K562 (cell line): ENCODE measurements around the gene SAP25. TPM values are rescaled to one million over a fixed set of nuclear protein-coding genes. Genes with fewer than 3 reads are reported as not detected.

Experiments
- EP400 ChIP-seq: fragments of 450-650 bp; IDR thresholded peaks from 2 replicates; pipeline ENCODE4 v1.6.1; 2017; ENCODE audit warnings: antibody characterized with exemption, mild to moderate bottlenecking, moderate library complexity
- KLF1 ChIP-seq: fragments of 450-650 bp; IDR thresholded peaks from 2 replicates; pipeline ENCODE4 v1.6.1; 2016; ENCODE audit warnings: missing genetic modification characterization, missing compliant biosample characterization
- MAFF ChIP-seq: IDR thresholded peaks from 2 replicates; pipeline ENCODE4 v1.6.1; 2012; ENCODE audit warnings: low read length, improper control_type of control experiment
- PREB ChIP-seq: sonication (generic); formaldehyde crosslinking; IDR thresholded peaks from 2 replicates; pipeline ENCODE4 v1.8.1; 2023; ENCODE audit warnings: mild to moderate bottlenecking, missing genetic modification reagents
- SMARCA5 ChIP-seq: fragments of 450-650 bp; IDR thresholded peaks from 2 replicates; pipeline ENCODE4 v1.6.1; 2016
- SPI1 ChIP-seq: IDR thresholded peaks from 2 replicates; pipeline ENCODE4 v1.6.1; 2011; ENCODE audit warnings: low read depth, low read length, control low read depth, borderline replicate concordance
- STAT5A ChIP-seq: IDR thresholded peaks from 2 replicates; pipeline ENCODE4 v1.6.1; 2012; ENCODE audit warnings: low read length, inconsistent platforms, borderline replicate concordance
- ZNF146 ChIP-seq: IDR thresholded peaks from one replicate; pipeline ENCODE4 v1.6.1; 2018; ENCODE audit warnings: missing compliant biosample characterization; ENCODE audit not compliant: unreplicated experiment
- ZNF184 ChIP-seq: sonication (generic); formaldehyde crosslinking; IDR thresholded peaks from 2 replicates; pipeline ENCODE4 v1.5.0; 2020; ENCODE audit warnings: missing genetic modification reagents
- polyA plus RNA-seq, 8 experiments: library from polyadenylated mRNA; depleted of rRNA in 4 of 8; stranded (reverse) in 5 of 8; unstranded in 3 of 8; fragments of >200 nt; fragmentation: Nextera tagmentation in 2 of 8; fragmentation: Illumina TruSeq in 1 of 8; extraction: Ambion mirVana in 2 of 8; extraction: Trizol in 1 of 8; gene quantifications; 2 replicates each; pipeline versions ENCODE4 v1.2.1 to v1.2.3, GENCODE V29; 2011 to 2014; ENCODE audit warnings: inconsistent platforms in 1 of 8, missing spikeins in 1 of 8
- total RNA-seq, 7 experiments: library from RNA; depleted of rRNA in 6 of 7; stranded (reverse); fragments of >200 nt in 6 of 7; fragmentation: Illumina TruSeq in 2 of 7; extraction: Trizol in 2 of 7; gene quantifications; 2 replicates each; pipeline versions ENCODE4 v1.2.1 to v1.2.3, GENCODE V29; 2011 to 2021; ENCODE audit warnings: low replicate concordance in 1 of 7

The SAP25 gene
- total and polyA plus RNA-seq, 9 of the 15 experiments (the other 6 are each of a cell fraction or from before 2014, with no cell fraction given) = 0.13 to 5.3 (median 0.78) TPM; not detected in 1

- TF ChIP-seq PREB (CRISPR knock-in tag) = no peak
- TF ChIP-seq MAFF = no peak
- no peak for TF ChIP-seq ZNF146 (CRISPR knock-in tag)
- TF ChIP-seq STAT5A = no peak
- TF ChIP-seq SMARCA5 = no peak
- no peak for TF ChIP-seq EP400
- no peak for TF ChIP-seq ZNF184 (CRISPR knock-in tag)
- TF ChIP-seq SPI1 = peak; percentile 94
- TF ChIP-seq KLF1 (tag) = no peak
Observed at GRCh38 chr7:100584054-100584682, 10.5 kb upstream of the SAP25 start (continued).
